SK-N-SH (cell line): ENCODE data around the gene CAMK2N1.

Experiments used
- CHD2 ChIP-seq: fragments of 150-350 bp; IDR thresholded peaks from 2 replicates; pipeline ENCODE4 v1.6.1; 2018; ENCODE audit warnings: low read length; ENCODE audit not compliant: partially characterized antibody
- CTCF ChIP-seq: fragments of 200-600 bp; sonication (generic); IDR thresholded peaks from 2 replicates; pipeline ENCODE4 v1.6.1; 2017; ENCODE audit warnings: antibody characterized with exemption, mild to moderate bottlenecking, moderate library complexity
- EP300 ChIP-seq, 2 experiments: IDR thresholded peaks; 2 replicates each; pipeline versions ENCODE4 v1.4.0 to v1.6.1; 2012; ENCODE audit warnings: borderline replicate concordance in 1 of 2, low read depth in 1 of 2, low read length in 1 of 2
- FOSL2 ChIP-seq: IDR thresholded peaks from 2 replicates; pipeline ENCODE4 v1.4.0; 2012; ENCODE audit warnings: low read depth, mild to moderate bottlenecking, moderate library complexity, borderline replicate concordance
- FOXJ3 ChIP-seq: sonication (generic); formaldehyde crosslinking; IDR thresholded peaks from 2 replicates; pipeline ENCODE4 v1.5.1; 2020; ENCODE audit warnings: mild to moderate bottlenecking, missing genetic modification reagents
- FOXM1 ChIP-seq: IDR thresholded peaks from 2 replicates; pipeline ENCODE4 v1.4.0; 2012; ENCODE audit warnings: low read depth, mild to moderate bottlenecking
- NRF1 ChIP-seq: IDR thresholded peaks from 2 replicates; pipeline ENCODE4 v1.6.1; 2012; ENCODE audit warnings: low read depth, mild to moderate bottlenecking, low read length
- RAD21 ChIP-seq: IDR thresholded peaks from 2 replicates; pipeline ENCODE4 v1.6.1; 2012; ENCODE audit warnings: mild to moderate bottlenecking, low read length
- REST ChIP-seq: IDR thresholded peaks from 2 replicates; pipeline ENCODE4 v1.6.1; 2012; ENCODE audit warnings: mild to moderate bottlenecking, low read depth, low read length, moderate library complexity
- RXRA ChIP-seq: IDR thresholded peaks from 2 replicates; pipeline ENCODE4 v1.4.0; 2012; ENCODE audit warnings: low read depth, mild to moderate bottlenecking, borderline replicate concordance
- TEAD4 ChIP-seq: IDR thresholded peaks from 2 replicates; pipeline ENCODE4 v1.4.0; 2012; ENCODE audit warnings: mild to moderate bottlenecking, borderline replicate concordance; ENCODE audit not compliant: insufficient read depth

DNA sequence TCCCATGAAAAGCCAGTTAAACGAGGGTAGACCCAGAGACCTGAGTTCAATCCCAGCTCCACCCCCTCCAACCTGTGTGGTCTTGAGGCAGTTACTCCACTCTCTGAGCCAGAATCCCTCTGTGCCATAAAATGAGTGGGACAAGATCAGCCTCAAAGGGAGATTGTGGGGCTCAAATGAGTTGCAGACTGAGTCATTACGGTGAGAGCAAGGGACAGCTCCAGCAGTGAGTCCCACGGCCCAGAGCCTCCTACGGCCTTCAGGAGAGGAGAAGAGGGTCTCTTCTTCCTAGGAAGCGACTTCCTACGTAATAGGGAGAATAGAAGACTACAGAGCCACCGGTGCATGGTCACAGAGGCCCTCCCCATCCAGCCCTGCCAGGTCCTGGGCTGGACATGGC is 6.7 kb upstream of the CAMK2N1 start:
- TF ChIP-seq CTCF (no peak), TEAD4 (no peak), FOSL2 (no peak), FOXM1 (no peak), RXRA (no peak), CHD2 (no peak), EP300 (IDR thresholded peaks at IDR 0.05; ENCODE audit: borderline replicate concordance in 1 of 2, low read depth in 1 of 2, low read length in 1 of 2) (no peak), RAD21 (no peak), REST (no peak), NRF1 (no peak), FOXJ3 (CRISPR knock-in tag) (no peak)
